Femur (tissue), 1 donor: ENCODE data around the gene AGAP1.
A peak's percentile ranks its signal among the peaks of the same experiment; 100 is the strongest.
"Not testable (repeated sequence)": the region's sequence is repeated elsewhere in the genome, so short reads cannot be mapped to it uniquely, and the experiment has no call there.

Experiments
- DNase-seq: peaks from one replicate; pipeline ENCODE4 v3.0.0-alpha.2; 2017

Gene AGAP1

GRCh38 chr2:236089271-236090026 is 595.6 kb downstream of the AGAP1 start:
- DNase-seq: no peak

GRCh38 chr2:236090027-236090382 is 596.2 kb downstream of the AGAP1 start:
- no peak for DNase-seq

- DNase-seq: not testable (repeated sequence)
These were observed 597.0 kb downstream of the AGAP1 start for GRCh38 chr2:236090826-236091225.

GRCh38 chr2:236092714-236093113 is 598.9 kb downstream of the AGAP1 start:
- no peak for DNase-seq

- no peak for DNase-seq
These were observed 599.3 kb downstream of the AGAP1 start for GRCh38 chr2:236093134-236093533.

GRCh38 chr2:236095504-236095903 is 601.7 kb downstream of the AGAP1 start:
- DNase-seq: no peak

- DNase-seq: no peak
These were observed 607.6 kb downstream of the AGAP1 start for GRCh38 chr2:236101311-236101950.

GRCh38 chr2:236102971-236103370 is 609.1 kb downstream of the AGAP1 start:
- no peak for DNase-seq

GRCh38 chr2:236103981-236104380 is 610.1 kb downstream of the AGAP1 start:
- no peak for DNase-seq

- DNase-seq: no peak
These were observed 612.2 kb downstream of the AGAP1 start for GRCh38 chr2:236105955-236106607.

- no peak for DNase-seq
These were observed 612.9 kb downstream of the AGAP1 start for GRCh38 chr2:236106761-236107160.

- DNase-seq: no peak
These were observed 613.7 kb downstream of the AGAP1 start for GRCh38 chr2:236107536-236107935.

GRCh38 chr2:236107942-236108625 is 614.2 kb downstream of the AGAP1 start:
- peak; percentile 35 for DNase-seq

GRCh38 chr2:236109061-236109460 is 615.2 kb downstream of the AGAP1 start:
- no peak for DNase-seq

GRCh38 chr2:236109473-236109872 is 615.6 kb downstream of the AGAP1 start:
- no peak for DNase-seq

GRCh38 chr2:236112466-236112865 is 618.6 kb downstream of the AGAP1 start:
- no peak for DNase-seq

- no peak for DNase-seq
These were observed 619.6 kb downstream of the AGAP1 start for GRCh38 chr2:236113425-236113824.

- DNase-seq: no peak
These were observed 620.1 kb downstream of the AGAP1 start for GRCh38 chr2:236113948-236114347.

GRCh38 chr2:236114959-236115358 is 621.1 kb downstream of the AGAP1 start:
- DNase-seq: no peak

- DNase-seq: no peak
These were observed 623.6 kb downstream of the AGAP1 start for GRCh38 chr2:236117401-236117800.

- no peak for DNase-seq
These were observed 624.0 kb downstream of the AGAP1 start for GRCh38 chr2:236117861-236118269.

GRCh38 chr2:236119003-236119402 is 625.2 kb downstream of the AGAP1 start:
- no peak for DNase-seq

GRCh38 chr2:236119476-236119875 is 625.6 kb downstream of the AGAP1 start:
- DNase-seq: no peak
